ENCODE measurements around the gene REV3L.

The REV3L gene

DNA sequence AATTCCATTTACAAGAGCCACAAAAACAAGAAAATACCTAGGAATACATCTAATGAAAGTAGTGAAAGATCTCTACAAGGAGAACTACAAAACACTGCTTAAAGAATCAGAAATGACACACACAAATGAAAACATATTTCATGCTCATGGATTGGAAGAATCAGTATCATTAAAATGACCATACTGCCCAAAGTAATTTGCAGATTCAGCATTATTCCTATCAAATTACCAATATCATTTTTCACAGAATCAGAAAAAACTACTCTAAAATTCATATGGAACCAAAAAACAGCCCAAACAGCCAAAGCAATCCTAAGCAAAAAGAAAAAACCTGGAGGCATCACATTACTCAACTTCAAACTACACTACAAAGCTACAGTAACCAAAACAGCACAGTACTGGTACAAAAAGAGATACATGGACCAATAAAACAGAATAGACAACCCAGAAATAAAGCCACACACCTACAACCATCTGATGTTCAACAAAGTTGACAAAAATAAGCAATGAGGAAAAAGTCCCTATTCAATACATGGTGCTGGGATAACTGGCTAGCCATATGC, 24.3 kb downstream of the REV3L start:
- Histone ChIP-seq H3K4me2 (no peak overlapping the region), H2AFZ (ENCODE audit: low read depth) (no peak overlapping the region), H3K4me1 (ENCODE audit: low read depth, poor library complexity, severe bottlenecking) (peaks cover 11% of the 10 kb centered on the region), H3K9ac (no peak overlapping the region), H4K20me1 (ENCODE audit: insufficient read depth) (0 out of 2 replicates have a peak, but pooled peaks cover 3% of the 10 kb centered on the region), H3K79me2 (ENCODE audit: insufficient read depth, low read depth) (peaks cover 23% of the 10 kb centered on the region; the same call in 1 of the 2 replicates), H3K27ac (no peak overlapping the region), H3K36me3 (ENCODE audit: insufficient read depth) (no peaks in the 10 kb centered on the region), H3K27me3 (ENCODE audit: insufficient read depth, low read depth) (no peaks in the 10 kb centered on the region), H3K4me3 (IDR thresholded peaks at IDR 0.05; ENCODE audit: insufficient read depth, low read depth, low read length) (no peak overlapping the region)
- TF ChIP-seq, protein P1, sequence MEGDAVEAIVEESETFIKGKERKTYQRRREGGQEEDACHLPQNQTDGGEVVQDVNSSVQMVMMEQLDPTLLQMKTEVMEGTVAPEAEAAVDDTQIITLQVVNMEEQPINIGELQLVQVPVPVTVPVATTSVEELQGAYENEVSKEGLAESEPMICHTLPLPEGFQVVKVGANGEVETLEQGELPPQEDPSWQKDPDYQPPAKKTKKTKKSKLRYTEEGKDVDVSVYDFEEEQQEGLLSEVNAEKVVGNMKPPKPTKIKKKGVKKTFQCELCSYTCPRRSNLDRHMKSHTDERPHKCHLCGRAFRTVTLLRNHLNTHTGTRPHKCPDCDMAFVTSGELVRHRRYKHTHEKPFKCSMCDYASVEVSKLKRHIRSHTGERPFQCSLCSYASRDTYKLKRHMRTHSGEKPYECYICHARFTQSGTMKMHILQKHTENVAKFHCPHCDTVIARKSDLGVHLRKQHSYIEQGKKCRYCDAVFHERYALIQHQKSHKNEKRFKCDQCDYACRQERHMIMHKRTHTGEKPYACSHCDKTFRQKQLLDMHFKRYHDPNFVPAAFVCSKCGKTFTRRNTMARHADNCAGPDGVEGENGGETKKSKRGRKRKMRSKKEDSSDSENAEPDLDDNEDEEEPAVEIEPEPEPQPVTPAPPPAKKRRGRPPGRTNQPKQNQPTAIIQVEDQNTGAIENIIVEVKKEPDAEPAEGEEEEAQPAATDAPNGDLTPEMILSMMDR (conservative IDR thresholded peaks at IDR 0.05; ENCODE audit: low read depth, low read length), result no peak

DNA sequence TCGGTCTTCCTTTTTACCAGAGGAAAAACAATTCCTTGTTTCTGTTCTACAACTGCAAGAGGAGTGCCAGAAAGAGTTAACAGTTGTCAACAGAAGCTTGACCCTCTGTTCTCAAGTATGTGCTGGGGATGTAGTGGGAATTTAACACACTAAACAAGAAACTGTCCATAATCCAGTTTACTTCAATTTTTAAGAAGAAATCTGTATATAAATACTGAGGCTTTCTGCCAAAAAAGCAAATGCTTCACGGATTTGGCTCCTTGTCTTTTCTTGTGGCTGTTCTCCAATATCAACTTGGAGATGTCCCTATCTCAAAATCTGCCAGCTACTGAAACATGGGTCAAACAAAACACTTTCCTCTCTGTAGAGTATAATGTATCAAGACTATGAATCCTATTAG, 26.8 kb downstream of the REV3L start:
- TF ChIP-seq, protein P1 (conservative IDR thresholded peaks at IDR 0.05; ENCODE audit: low read depth, low read length), result no peak
- Histone ChIP-seq H3K4me1 (ENCODE audit: low read depth, poor library complexity, severe bottlenecking) (no peaks in the 10 kb centered on the region), H3K4me3 (IDR thresholded peaks at IDR 0.05; ENCODE audit: insufficient read depth, low read depth, low read length) (no peak overlapping the region), H2AFZ (ENCODE audit: low read depth) (no peak overlapping the region), H3K4me2 (no peak overlapping the region), H4K20me1 (ENCODE audit: insufficient read depth) (0 out of 2 replicates have a peak, but pooled peaks cover 3% of the 10 kb centered on the region), H3K36me3 (ENCODE audit: insufficient read depth) (no peaks in the 10 kb centered on the region), H3K9ac (no peak overlapping the region), H3K27ac (no peak overlapping the region), H3K27me3 (ENCODE audit: insufficient read depth, low read depth) (no peaks in the 10 kb centered on the region), H3K79me2 (ENCODE audit: insufficient read depth, low read depth) (peaks cover 23% of the 10 kb centered on the region; the same call in 1 of the 2 replicates)

DNA sequence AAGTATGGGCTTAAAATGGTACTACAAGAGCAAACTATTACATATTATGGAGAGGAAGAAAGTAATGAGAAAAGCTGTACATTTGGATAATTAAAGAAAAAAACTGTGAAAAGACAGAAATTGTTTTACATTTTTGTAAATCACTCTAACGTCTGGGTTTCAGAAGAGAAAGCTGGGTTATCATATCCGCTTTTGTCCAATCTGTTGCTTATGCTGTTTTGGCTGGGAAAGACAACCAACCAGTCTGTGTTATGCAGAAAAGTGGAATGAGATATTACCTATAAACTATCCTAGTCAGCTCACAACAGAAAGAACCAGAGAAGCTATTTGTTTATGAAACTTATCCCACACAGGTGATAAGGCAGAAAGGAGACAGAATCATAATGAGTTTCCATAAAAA, 32.4 kb downstream of the REV3L start:
- Histone ChIP-seq H3K27me3 (ENCODE audit: insufficient read depth, low read depth) (no peaks in the 10 kb centered on the region), H3K4me3 (IDR thresholded peaks at IDR 0.05; ENCODE audit: insufficient read depth, low read depth, low read length) (no peak overlapping the region), H3K4me2 (no peak overlapping the region), H3K4me1 (ENCODE audit: low read depth, poor library complexity, severe bottlenecking) (no peaks in the 10 kb centered on the region), H2AFZ (ENCODE audit: low read depth) (no peak overlapping the region), H3K36me3 (ENCODE audit: insufficient read depth) (no peaks in the 10 kb centered on the region), H4K20me1 (ENCODE audit: insufficient read depth) (no peaks in the 10 kb centered on the region), H3K27ac (no peak overlapping the region), H3K79me2 (ENCODE audit: insufficient read depth, low read depth) (no peaks in the 10 kb centered on the region), H3K9ac (no peak overlapping the region)
- TF ChIP-seq, protein P1 (conservative IDR thresholded peaks at IDR 0.05; ENCODE audit: low read depth, low read length), result no peak

DNA sequence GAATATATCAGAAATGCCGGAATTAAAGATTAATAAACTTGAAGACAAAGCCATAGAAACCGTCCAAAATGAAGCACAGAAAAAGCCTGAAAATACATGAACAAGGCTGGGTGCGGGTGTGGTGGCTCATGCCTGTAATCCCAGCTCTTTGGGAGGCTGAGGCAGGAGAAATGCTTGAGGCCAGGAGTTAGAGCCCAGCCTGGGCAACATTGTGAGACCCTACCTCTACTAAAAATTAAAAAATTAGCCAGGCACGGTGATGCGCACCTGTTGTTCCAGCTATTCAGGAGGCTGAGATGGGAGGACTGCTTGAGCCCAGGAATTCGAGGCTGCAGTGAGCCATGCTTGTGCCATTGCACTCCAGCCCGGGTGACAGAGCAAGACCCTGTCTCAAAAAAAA, 32.9 kb downstream of the REV3L start:
- H3K79me2 ChIP-seq (ENCODE audit: insufficient read depth, low read depth), result 0 out of 2 replicates have a peak, but pooled peaks cover under 1% of the 10 kb centered on the region

More for the DNA sequence above, 32.9 kb downstream of the REV3L start:
- Histone ChIP-seq H3K27ac (no peak overlapping the region), H3K4me2 (no peak overlapping the region), H3K36me3 (ENCODE audit: insufficient read depth) (no peaks in the 10 kb centered on the region), H3K4me3 (IDR thresholded peaks at IDR 0.05; ENCODE audit: insufficient read depth, low read depth, low read length) (no peak overlapping the region), H2AFZ (ENCODE audit: low read depth) (no peak overlapping the region), H3K4me1 (ENCODE audit: low read depth, poor library complexity, severe bottlenecking) (no peaks in the 10 kb centered on the region), H4K20me1 (ENCODE audit: insufficient read depth) (no peaks in the 10 kb centered on the region), H3K9ac (no peak overlapping the region), H3K27me3 (ENCODE audit: insufficient read depth, low read depth) (no peaks in the 10 kb centered on the region)
- TF ChIP-seq, protein P1 (conservative IDR thresholded peaks at IDR 0.05; ENCODE audit: low read depth, low read length), result no peak

Measured in KMS-11 (cell line).